ENCODE measurements around the gene GID8.

GID8 gene

DNA sequence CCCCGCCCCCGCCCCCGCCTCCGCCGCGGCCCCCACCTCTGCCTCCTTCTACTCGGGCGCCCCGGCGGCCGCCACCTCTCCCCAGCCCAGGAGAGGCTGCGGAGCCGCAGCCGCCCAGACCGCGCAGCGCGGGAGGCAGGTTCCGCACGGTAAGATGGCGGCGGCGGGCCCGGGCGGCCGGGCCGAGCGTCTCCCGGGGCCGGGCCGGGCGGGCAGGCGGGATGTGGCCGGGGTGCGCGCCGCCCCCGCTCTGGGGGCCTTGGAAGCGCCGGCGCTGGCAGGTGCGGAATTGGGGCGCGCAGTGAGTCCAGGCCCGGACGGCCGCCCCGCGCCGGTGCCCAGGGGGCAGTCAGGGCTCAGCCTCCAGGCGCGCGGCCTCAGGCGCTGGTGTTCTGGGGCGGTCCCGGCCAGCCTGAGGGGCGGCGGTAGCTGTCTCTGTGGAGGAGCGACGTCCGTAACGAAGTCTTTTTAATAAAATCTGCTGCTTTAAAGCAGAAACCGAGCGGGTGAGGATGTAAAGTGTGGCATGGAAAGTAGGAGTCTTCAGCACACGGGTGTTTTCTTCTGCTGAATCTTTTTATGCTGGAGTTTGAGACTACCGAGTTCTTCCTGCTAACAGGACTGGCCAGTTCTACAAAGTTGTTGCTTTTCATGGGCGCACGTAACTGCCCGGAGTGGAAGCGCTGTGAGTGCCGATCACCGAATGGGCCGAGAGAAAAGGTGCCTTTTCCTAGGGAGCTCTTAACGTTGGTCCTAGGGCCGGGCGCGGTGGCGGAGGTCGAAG, at the start of gene GID8:
TSS of gene GID8 (plus strand) at position 43 of the 784 bp plus-strand sequence. CDS start 3,356 bp downstream, outside the sequence.
- peak within 1 kb of the TSS; percentile 86 for H3K4me3 ChIP-seq (ENCODE audit: control insufficient read depth, low read depth, low read length)
- TF ChIP-seq, protein P1, sequence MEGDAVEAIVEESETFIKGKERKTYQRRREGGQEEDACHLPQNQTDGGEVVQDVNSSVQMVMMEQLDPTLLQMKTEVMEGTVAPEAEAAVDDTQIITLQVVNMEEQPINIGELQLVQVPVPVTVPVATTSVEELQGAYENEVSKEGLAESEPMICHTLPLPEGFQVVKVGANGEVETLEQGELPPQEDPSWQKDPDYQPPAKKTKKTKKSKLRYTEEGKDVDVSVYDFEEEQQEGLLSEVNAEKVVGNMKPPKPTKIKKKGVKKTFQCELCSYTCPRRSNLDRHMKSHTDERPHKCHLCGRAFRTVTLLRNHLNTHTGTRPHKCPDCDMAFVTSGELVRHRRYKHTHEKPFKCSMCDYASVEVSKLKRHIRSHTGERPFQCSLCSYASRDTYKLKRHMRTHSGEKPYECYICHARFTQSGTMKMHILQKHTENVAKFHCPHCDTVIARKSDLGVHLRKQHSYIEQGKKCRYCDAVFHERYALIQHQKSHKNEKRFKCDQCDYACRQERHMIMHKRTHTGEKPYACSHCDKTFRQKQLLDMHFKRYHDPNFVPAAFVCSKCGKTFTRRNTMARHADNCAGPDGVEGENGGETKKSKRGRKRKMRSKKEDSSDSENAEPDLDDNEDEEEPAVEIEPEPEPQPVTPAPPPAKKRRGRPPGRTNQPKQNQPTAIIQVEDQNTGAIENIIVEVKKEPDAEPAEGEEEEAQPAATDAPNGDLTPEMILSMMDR (IDR thresholded peaks at IDR 0.05; ENCODE audit: control insufficient read depth, insufficient read depth, low read depth, low read length, missing control alignments), result no peak
- DNase-seq (ENCODE audit: low read depth), result no peak

DNA sequence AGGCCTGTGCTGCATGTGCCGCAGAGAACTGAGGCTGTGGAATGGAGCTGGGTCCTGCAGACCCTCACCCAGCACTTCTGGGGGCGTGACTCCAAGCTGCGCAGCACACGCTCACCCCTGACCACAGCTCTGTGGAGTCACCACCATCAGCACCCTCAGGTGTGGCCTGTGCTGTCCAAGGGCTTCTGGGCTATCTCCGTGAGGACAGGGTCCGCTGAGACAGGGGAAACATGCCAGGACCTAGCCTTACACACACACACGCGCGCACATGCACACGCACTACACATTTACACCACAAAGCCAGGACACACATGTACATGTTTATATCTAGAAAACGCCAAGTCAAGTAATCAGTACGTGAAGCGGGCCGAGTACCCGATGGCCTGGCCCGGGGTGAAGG, 49.5 kb upstream of the GID8 start:
- no peak for DNase-seq (ENCODE audit: low read depth)
- TF ChIP-seq, protein P1 (IDR thresholded peaks at IDR 0.05; ENCODE audit: control insufficient read depth, insufficient read depth, low read depth, low read length, missing control alignments), result no peak
- no peak overlapping the region for H3K4me3 ChIP-seq (ENCODE audit: control insufficient read depth, low read depth, low read length)

DNA sequence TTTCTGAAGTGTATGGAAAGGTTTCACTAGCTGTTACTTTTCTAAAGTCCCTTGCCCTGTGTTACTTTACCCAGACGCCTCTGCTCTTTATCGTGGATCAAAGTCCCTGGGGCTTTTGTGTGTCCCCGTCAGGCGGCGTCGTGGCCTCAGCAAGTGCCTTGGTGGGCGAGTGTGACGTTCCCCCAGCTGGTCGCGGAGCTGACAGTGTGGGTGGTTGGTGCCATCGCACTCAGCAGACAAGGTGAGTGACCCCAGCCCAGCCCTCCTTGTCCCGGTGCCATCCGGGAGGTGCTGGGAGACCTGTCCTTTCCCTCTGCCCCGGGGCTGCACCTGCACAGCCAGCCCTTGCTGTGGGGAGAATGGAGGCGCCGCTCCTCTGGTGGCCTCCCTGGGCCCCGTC, 49.0 kb upstream of the GID8 start:
- no peak overlapping the region for H3K4me3 ChIP-seq (ENCODE audit: control insufficient read depth, low read depth, low read length)

DNA sequence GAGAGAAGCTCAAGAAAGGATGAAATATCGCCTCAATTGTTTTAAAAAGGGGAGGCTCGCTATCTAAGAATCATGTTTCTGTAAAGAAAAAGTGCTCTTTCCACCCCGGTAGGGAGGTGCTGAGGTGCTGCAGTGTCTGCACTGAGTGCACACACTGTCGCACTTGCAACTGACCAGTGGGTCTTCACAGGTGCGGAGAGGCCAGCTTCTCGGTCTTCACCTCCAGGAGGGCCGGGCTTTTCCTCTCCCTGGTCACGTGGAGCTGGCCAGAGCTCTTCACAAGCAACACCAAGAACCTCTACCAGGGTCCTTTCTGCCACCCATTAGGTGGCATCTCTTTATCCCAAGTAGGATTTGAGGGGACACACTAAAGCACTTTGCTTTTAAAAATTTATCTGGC, 48.5 kb upstream of the GID8 start:
- no peak for DNase-seq (ENCODE audit: low read depth)
- H3K4me3 ChIP-seq (ENCODE audit: control insufficient read depth, low read depth, low read length), result no peak overlapping the region
- TF ChIP-seq, protein P1 (IDR thresholded peaks at IDR 0.05; ENCODE audit: control insufficient read depth, insufficient read depth, low read depth, low read length, missing control alignments), result no peak

More for the DNA sequence above, 49.0 kb upstream of the GID8 start:
- no peak for DNase-seq (ENCODE audit: low read depth)
- TF ChIP-seq, protein P1 (IDR thresholded peaks at IDR 0.05; ENCODE audit: control insufficient read depth, insufficient read depth, low read depth, low read length, missing control alignments), result no peak

DNA sequence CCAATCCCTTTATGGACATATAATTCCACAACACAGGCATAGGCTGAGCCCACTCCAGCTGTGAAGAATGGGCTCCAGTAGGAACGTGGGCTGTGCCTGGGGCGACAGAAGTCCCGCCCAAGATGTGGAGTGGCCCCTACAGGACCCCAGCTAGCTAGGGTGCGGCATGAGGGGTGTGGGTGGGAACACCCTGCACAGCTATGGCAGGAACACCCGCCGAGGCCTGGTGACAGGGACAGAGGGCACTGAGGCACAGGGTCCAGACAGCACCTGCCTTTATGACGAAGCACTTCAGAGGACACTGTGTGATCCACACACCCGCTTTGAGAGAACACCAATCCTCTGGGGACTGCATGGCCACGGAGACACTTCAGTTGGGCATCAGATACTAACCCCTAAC, 48.1 kb upstream of the GID8 start:
- TF ChIP-seq, protein P1 (IDR thresholded peaks at IDR 0.05; ENCODE audit: control insufficient read depth, insufficient read depth, low read depth, low read length, missing control alignments), result no peak
- H3K4me3 ChIP-seq (ENCODE audit: control insufficient read depth, low read depth, low read length), result no peak overlapping the region
- DNase-seq (ENCODE audit: low read depth), result no peak

DNA sequence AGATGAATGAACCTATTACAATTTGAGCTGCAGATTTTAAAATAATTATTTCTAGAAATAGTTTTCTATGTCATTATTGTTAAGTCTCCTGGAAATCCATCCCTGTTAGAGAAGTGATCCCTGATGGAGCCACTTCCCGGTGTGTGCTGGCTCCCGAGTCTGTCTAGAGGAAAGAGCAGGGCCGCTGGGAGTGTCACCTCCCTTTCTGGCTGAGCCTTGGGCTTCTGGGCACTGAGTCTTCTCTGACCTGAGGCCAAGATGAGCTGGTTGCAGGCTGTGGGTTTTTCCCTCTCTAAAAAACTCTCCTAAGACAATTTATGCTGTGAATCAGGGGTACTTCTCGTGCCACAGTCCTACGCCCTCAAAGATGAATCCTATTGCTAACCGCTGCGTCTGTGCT, 47.5 kb upstream of the GID8 start:
- no peak overlapping the region for H3K4me3 ChIP-seq (ENCODE audit: control insufficient read depth, low read depth, low read length)
- no peak for DNase-seq (ENCODE audit: low read depth)
- TF ChIP-seq, protein P1 (IDR thresholded peaks at IDR 0.05; ENCODE audit: control insufficient read depth, insufficient read depth, low read depth, low read length, missing control alignments), result no peak
